ENCODE measurements around the gene IGFLR1.

DNA sequence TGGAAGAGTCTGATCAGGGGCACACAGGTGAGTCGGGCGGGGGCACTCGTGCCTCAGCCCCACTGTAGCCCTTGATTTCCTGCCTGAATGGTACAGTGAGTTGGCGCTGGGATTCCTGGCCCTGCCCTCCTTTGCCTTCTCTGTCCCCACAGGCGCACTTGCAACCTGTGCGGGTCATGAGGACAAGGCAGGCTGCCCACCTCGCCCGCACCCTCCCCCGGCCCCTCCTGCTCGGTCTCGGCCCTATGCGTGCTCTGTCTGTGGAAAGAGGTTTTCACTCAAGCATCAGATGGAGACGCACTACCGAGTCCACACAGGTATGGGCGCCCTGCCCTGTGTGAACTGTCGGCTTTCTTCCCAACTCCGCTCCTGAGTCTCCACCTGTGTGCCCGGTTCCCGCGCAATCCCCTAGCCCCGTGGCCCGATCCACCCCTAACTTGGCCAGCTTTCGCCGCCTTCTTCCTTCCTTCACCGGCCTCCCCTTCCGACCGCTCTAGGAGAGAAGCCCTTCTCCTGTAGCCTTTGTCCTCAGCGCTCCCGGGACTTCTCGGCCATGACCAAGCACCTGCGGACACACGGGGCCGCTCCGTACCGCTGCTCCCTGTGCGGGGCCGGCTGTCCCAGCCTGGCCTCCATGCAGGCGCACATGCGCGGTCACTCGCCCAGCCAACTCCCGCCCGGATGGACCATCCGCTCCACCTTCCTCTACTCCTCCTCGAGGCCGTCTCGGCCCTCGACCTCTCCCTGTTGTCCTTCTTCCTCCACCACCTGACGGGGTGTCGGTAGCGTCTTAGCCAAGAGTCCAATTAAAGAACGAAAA is 26.1 kb downstream of the IGFLR1 start:
- TF ChIP-seq POLR2A (IDR thresholded peaks at IDR 0.05) (no peak), EP300 (IDR thresholded peaks at IDR 0.05) (no peak)
- TF ChIP-seq, protein P1, sequence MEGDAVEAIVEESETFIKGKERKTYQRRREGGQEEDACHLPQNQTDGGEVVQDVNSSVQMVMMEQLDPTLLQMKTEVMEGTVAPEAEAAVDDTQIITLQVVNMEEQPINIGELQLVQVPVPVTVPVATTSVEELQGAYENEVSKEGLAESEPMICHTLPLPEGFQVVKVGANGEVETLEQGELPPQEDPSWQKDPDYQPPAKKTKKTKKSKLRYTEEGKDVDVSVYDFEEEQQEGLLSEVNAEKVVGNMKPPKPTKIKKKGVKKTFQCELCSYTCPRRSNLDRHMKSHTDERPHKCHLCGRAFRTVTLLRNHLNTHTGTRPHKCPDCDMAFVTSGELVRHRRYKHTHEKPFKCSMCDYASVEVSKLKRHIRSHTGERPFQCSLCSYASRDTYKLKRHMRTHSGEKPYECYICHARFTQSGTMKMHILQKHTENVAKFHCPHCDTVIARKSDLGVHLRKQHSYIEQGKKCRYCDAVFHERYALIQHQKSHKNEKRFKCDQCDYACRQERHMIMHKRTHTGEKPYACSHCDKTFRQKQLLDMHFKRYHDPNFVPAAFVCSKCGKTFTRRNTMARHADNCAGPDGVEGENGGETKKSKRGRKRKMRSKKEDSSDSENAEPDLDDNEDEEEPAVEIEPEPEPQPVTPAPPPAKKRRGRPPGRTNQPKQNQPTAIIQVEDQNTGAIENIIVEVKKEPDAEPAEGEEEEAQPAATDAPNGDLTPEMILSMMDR (IDR thresholded peaks at IDR 0.05): no peak

All from tibial nerve (tissue), 4 donors.